Activated CD4-positive, alpha-beta memory T cell treated with anti-CD3 and anti-CD28 coated beads for 36 hours (primary cell): Measurements from ENCODE around the gene CS. TPM values are rescaled to one million over a fixed set of nuclear protein-coding genes. Genes with fewer than 3 reads are reported as not detected.

ENCODE experiments used
- CTCF ChIA-PET: fragments of 350-600 bp; sonication (Branson Sonifier 250); formaldehyde crosslinking; loops from one replicate; lab custom pipeline; 2021; ENCODE audit warnings: antibody characterized with exemption, inconsistent platforms; lab: Charles Lee
- POLR2A ChIA-PET: fragments of 350-600 bp; sonication (Branson Sonifier 250); formaldehyde crosslinking; loops from one replicate; lab custom pipeline; 2021; ENCODE audit warnings: antibody characterized with exemption; lab: Charles Lee
- DNase-seq: peaks from one replicate; pipeline ENCODE4 v3.0.0-alpha.2; 2020
- H3K27ac Mint-ChIP-seq: one replicate; pipeline ENCODE4 v1.8.0; 2021; ENCODE audit warnings: mixed read lengths
- H3K27me3 Mint-ChIP-seq: one replicate; pipeline ENCODE4 v1.8.0; 2021; ENCODE audit warnings: mixed read lengths
- H3K36me3 Mint-ChIP-seq: one replicate; pipeline ENCODE4 v1.8.0; 2021; ENCODE audit warnings: mixed read lengths
- H3K4me1 Mint-ChIP-seq: one replicate; pipeline ENCODE4 v1.8.0; 2021; ENCODE audit warnings: low read depth, mixed read lengths
- H3K4me3 Mint-ChIP-seq: one replicate; pipeline ENCODE4 v1.8.0; 2021; ENCODE audit warnings: mild to moderate bottlenecking, mixed read lengths
- H3K9me3 Mint-ChIP-seq: one replicate; pipeline ENCODE4 v1.8.0; 2021; ENCODE audit warnings: mixed read lengths
- intact Hi-C: fragments of 100-400 bp; cut with micrococcal nuclease; formaldehyde crosslinking; loops from one replicate; pipeline ENCODE4 v1.15.1; 2023
- total RNA-seq, 2 experiments: library from RNA; stranded (reverse); gene quantifications; one replicate each; pipeline ENCODE4 v1.2.3, GENCODE V29; 2021

Gene CS
- total RNA-seq, 2 experiments from 2014 or later = 304 to 309 TPM

DNA sequence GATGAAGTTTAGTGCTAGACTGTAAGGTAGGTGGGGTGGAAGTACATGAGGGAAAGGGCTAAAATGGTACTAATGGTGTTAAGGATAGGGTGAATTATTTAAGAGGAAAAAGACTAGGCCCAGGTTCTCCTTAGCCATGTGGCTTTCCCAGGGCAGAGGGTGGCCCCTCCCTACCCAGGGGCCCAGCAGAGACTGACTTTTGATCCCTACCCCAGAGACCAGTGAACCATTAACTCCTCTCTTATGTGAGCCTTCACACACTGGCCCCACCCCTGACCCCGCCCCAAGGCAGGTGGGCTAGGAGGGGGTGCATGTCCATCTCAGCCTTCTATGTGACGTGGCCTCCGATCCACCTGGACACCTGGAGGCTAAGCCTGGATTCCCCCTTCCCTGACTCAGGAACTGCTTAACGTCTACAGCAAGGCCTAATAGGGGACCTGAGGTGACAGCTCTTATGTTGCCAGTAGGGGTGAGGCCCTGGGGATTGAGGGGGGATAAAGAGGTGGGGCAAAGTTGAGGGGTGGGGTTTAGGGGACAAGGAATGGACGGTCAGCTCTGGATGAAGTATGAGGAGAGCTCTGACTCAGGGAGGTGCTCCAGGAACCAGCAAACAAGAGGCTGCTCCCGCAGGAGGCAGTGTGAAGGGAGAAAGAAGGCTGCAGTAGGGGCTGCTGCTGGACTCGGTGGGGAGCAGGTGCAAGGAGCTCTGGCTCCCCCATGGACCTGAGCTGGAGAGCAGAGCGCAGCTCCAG lies 69.5 kb downstream of the CS start:
- ChIA-PET CTCF (interaction anchor here (1.4 to 1.7 kb wide), 2 partner anchors 8 to 28 kb away, joined by 4 to 5 read pairs; partner anchors contain the start of gene ANKRD52), POLR2A (no interaction called here)
- H3K4me1 Mint-ChIP-seq = peaks cover under 1% of the 10 kb centered on the region
- no peaks in the 10 kb centered on the region for H3K9me3 Mint-ChIP-seq
- no peak for DNase-seq
- H3K27ac Mint-ChIP-seq = no peak overlapping the region
- intact Hi-C loops = no loop called here
- H3K36me3 Mint-ChIP-seq = peaks cover 9% of the 10 kb centered on the region
- H3K4me3 Mint-ChIP-seq = no peak overlapping the region
- no peaks in the 10 kb centered on the region for H3K27me3 Mint-ChIP-seq

DNA sequence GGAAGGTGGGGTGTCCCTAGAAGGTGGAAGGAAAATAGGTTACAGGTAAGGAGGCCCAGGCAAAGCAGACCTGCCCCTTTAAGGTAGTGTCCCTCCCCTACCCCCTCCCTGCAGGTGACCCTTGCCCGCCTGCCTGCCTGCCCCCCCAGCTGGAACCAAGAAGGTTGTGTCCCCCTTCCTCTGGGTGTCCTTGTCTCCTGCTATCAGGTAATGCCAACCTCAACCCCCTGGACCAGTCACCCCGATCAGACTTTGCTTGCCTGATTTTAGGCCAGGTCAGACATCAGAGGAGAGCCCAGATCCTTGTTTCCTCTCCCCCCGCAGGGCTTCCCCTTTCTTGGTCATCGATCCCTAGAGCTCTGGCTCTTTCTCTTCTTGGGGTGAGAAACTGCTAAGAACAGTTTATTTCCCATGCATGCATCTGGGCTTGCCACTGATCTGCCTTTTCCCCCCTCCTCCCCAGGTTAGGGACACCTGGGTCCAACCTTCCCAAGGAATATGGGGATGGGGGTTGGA lies 70.2 kb downstream of the CS start, which contains the start of gene SLC39A5:
Gene SLC39A5, plus strand, starts transcription at position 136 of the 516 bp plus-strand sequence. CDS start 1,224 bp downstream, outside the sequence.
- Mint-ChIP-seq H3K27me3 (no peaks in the 10 kb centered on the region), H3K9me3 (no peaks in the 10 kb centered on the region), H3K27ac (no peak within 1 kb of the TSS), H3K36me3 (peaks cover 12% of the 10 kb centered on the region), H3K4me3 (no peak within 1 kb of the TSS), H3K4me1 (peaks cover 7% of the 10 kb centered on the region)
- ChIA-PET POLR2A (no interaction called here), CTCF (no interaction called here)
- DNase-seq = no peak
- intact Hi-C loops = loop anchor here (10.0 kb wide), 1 partner anchor 255 kb away; the partner anchor contains the start of gene RAB5B

DNA sequence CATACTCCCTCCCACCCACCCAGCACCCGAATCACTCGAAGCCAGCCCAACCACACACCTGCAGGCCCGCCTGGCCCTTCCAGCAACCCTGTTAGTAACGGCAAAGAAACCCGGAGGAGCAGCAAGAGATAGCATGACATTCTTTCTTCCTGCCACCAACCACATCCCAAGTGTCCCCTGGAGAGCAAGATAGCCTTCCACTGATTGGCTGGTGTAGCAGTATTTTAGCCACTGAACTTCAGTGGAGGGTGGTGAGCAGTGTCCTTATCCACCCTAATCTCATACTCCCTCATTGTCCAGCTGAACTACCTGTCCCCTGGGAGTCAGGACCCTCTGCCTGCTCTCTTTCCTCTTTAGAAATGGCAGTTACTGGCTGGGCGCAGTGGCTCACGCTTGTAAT lies 71.0 kb downstream of the CS start:
- no peaks in the 10 kb centered on the region for H3K27me3 Mint-ChIP-seq
- POLR2A ChIA-PET = no interaction called here

DNA sequence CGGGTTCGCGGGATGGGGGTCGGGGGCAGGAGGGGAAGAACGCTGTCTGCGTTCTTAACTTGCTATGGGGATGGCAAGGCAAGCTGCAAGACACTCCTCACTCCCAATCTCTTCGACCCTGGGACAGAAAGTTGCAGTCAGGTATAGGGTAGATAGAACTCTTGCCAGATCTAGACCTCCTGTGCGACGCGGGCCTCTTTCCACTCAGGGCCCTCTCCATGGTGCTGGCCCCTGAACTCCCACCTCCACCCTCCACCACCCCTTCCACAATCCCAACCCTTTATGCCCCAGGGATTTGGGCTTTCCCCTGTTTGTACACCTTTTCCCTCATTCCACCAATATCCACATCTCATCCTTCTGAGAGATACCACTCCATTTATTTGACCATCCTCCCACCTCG lies 75.2 kb downstream of the CS start:
- POLR2A ChIA-PET = no interaction called here
- Mint-ChIP-seq H3K36me3 (peaks cover 12% of the 10 kb centered on the region), H3K4me3 (peak overlapping the region; percentile 87), H3K4me1 (peaks cover 33% of the 10 kb centered on the region), H3K27me3 (no peaks in the 10 kb centered on the region), H3K9me3 (no peaks in the 10 kb centered on the region), H3K27ac (peak overlapping the region; percentile 71)
- CTCF ChIA-PET = interaction anchor here (1.2 to 1.4 kb wide), 2 partner anchors 28 to 33 kb away, joined by 3 to 6 read pairs; partner anchors contain the start of gene ANKRD52
- intact Hi-C loops = loop anchor here (1.0 to 10.0 kb wide), 9 partner anchors 13 to 408 kb away; partner anchors contain the start of genes ANKRD52, ORMDL2, RAB5B and RPS26
- DNase-seq = peak; percentile 15

More for the DNA sequence above, 71.0 kb downstream of the CS start:
- Mint-ChIP-seq H3K27ac (no peak overlapping the region), H3K9me3 (no peaks in the 10 kb centered on the region), H3K4me3 (no peak overlapping the region), H3K36me3 (peaks cover 12% of the 10 kb centered on the region), H3K4me1 (peaks cover 12% of the 10 kb centered on the region)
- intact Hi-C loops = loop anchor here (10.0 kb wide), 1 partner anchor 254 kb away; the partner anchor contains the start of gene RAB5B
- DNase-seq = no peak
- CTCF ChIA-PET = no interaction called here

DNA sequence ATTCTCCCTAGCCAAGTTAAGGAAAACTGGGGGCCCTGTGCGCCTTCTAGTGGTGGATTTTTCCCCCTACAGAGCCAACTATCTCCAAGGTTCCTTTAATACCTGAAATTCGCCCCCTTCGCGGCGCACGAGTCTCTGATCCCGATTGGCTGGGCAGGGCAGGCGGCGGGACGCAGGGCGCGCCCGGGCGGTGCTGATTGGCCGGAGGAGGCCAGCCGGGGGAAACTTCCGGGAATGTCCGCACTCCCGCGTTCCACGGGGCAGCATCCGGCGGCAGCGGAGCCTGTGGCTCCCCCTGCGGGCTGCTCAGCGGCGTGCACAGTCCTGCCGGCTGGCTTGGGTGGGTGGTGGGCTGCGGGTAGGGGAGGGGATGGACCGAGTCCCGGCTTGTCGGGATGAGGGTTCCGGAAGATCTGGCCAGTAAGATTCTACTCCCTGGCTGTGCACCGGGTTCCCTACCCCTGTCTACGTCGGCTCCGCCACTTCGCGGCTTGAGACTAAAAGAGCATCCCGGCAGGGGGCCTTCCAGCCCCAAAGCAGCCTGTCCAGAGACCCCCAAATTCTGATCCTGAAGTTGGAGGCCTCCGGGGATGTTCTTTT lies 75.9 kb downstream of the CS start, which contains the start of gene NABP2:
Gene NABP2, plus strand, starts transcription at position 241 of the 600 bp plus-strand sequence. CDS start 515 bp downstream, outside the sequence.
- ChIA-PET POLR2A (no interaction called here), CTCF (interaction anchor here (4.0 kb wide), 1 partner anchor 35 kb away, joined by 50 read pairs; the partner anchor contains the start of gene SMARCC2)
- Mint-ChIP-seq H3K27me3 (no peaks in the 10 kb centered on the region), H3K9me3 (no peaks in the 10 kb centered on the region), H3K4me1 (peaks cover 33% of the 10 kb centered on the region), H3K27ac (peak within 1 kb of the TSS; percentile 80), H3K4me3 (peak within 1 kb of the TSS; percentile 96), H3K36me3 (peaks cover 11% of the 10 kb centered on the region)
- intact Hi-C loops = loop anchor here (1.0 to 10.0 kb wide), 9 partner anchors 12 to 407 kb away; partner anchors contain the start of genes ANKRD52, ORMDL2, RAB5B and RPS26
- DNase-seq = peak; percentile 97

DNA sequence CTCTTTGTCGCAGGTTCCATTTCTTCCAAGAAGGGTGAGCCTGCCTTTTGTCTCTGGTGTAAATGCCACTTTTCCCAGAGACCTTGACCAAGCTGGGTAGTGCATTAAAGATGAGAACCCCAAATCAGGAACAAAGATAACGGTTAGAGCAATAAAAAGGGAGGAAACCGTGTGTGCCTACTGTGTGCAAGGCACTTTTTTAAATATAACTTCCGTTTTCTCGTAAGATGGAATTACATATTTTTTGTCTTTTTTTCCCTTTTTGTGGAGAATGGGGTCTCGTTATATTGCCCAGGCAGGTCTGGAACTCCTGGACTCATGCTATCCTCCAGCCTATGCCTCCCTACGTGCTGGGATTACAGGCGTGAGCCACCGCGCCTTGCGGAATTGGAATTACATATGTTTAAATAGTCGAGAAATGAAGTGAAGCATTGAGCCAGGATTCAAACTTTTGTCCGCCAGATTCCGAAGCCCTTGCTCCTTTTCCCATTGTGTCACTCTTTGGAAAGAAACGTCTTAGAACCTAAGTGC lies 76.5 kb downstream of the CS start:
- no peak for DNase-seq
- Mint-ChIP-seq H3K4me3 (peak overlapping the region; percentile 87), H3K9me3 (no peaks in the 10 kb centered on the region), H3K4me1 (peaks cover 33% of the 10 kb centered on the region), H3K36me3 (peaks cover 9% of the 10 kb centered on the region), H3K27ac (peak overlapping the region; percentile 80), H3K27me3 (no peaks in the 10 kb centered on the region)
- POLR2A ChIA-PET = interaction anchor here (0.7 kb wide), 1 partner anchor 105 kb away, joined by 3 read pairs; the partner anchor contains the start of gene ZC3H10
- CTCF ChIA-PET = interaction anchor here (2.7 to 4.0 kb wide), 3 partner anchors 16 to 240 kb away, joined by 12 to 50 read pairs (median 33); partner anchors contain the start of gene SMARCC2
- intact Hi-C loops = loop anchor here (1.0 to 10.0 kb wide), 11 partner anchors 11 to 406 kb away; partner anchors contain the start of genes ANKRD52, MYL6B, ORMDL2 and RAB5B

DNA sequence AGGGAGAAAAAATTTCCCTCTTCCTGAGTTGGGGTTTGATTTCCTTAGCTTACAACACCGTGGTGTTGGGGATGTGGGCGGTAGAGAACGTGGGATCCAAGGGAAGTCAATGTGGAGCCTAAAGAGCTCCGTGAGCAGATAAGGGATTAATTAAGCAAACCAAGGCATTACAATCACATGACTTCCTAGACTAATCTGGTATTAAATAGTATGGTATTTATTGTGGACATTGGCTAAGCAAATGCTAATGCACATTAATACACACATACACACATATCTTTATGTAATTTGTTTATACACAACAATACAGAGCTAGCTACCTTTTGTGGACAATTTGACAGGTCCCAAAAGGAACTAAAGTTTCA lies 77.6 kb downstream of the CS start:
- H3K27me3 Mint-ChIP-seq = no peaks in the 10 kb centered on the region
- peaks cover 9% of the 10 kb centered on the region for H3K36me3 Mint-ChIP-seq
- intact Hi-C loops = loop anchor here (2.0 to 10.0 kb wide), 6 partner anchors 16 to 405 kb away; partner anchors contain the start of genes ANKRD52, MYL6B, ORMDL2 and RAB5B
- peak overlapping the region; percentile 96 for H3K4me3 Mint-ChIP-seq
- H3K27ac Mint-ChIP-seq = peak overlapping the region; percentile 96
- ChIA-PET CTCF (interaction anchor here (0.6 to 4.0 kb wide), 22 partner anchors 9 to 283 kb away, joined by 3 to 50 read pairs (median 4); partner anchors contain the start of genes ANKRD52, ESYT1, MYL6 and PA2G4), POLR2A (interaction anchor here (0.8 to 3.0 kb wide), 15 partner anchors 19 to 249 kb away, joined by 3 to 20 read pairs (median 4); partner anchors contain the start of genes ANKRD52, ESYT1, MYL6B and PA2G4)
- H3K4me1 Mint-ChIP-seq = peaks cover 33% of the 10 kb centered on the region
- H3K9me3 Mint-ChIP-seq = no peaks in the 10 kb centered on the region
- DNase-seq = no peak

DNA sequence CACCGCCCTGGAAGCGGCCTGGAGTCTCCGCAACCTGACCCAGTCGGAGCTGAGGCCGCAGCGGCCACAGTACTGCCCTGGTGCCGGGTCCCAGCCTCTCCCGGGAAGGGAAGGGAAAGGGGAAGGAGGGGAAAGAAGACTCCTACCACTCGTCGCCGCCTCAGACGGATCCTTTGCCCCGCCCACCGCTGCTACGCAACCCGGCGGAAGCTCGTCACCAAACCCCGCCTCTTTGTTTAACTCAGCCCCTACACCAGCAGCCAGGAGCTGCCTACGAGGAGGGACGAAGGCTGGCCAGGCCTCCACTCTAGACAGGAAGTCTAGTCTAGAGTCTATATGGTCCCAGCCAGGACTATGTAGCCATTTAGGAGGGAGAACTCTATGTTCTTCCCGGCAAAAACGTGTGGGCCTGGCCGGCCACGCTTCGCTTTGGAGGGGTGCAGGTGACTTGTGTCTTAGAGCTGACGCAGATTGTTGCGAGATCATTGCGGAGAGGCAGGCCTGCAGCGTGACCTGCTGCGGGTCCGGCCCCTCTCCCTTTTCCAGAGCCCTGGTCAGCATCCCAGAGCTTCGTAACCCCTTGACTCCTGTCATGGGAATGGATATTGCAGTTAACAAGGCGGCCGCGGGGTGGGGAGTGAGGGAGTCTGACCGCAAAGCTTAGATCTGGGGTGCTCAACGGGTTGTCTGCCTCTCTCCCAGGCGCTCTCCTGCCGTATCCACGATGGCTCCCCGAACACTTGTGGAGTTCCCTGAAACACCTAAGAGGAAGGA lies 78.2 kb downstream of the CS start, which contains the start of gene RNF41:
Gene RNF41, minus strand, starts transcription at position 166 of the 774 bp plus-strand sequence. CDS start 7,875 bp downstream, outside the sequence.
- Mint-ChIP-seq H3K9me3 (no peaks in the 10 kb centered on the region), H3K27me3 (no peaks in the 10 kb centered on the region), H3K36me3 (peaks cover 6% of the 10 kb centered on the region), H3K27ac (peak within 1 kb of the TSS; percentile 96), H3K4me3 (peak within 1 kb of the TSS; percentile 96), H3K4me1 (peaks cover 33% of the 10 kb centered on the region)
- ChIA-PET POLR2A (interaction anchor here (0.8 to 3.0 kb wide), 17 partner anchors 19 to 248 kb away, joined by 3 to 20 read pairs (median 4); partner anchors contain the start of genes ANKRD52, CNPY2, ESYT1 and MYL6B), CTCF (interaction anchor here (0.6 to 4.0 kb wide), 25 partner anchors 9 to 1181 kb away, joined by 3 to 50 read pairs (median 4); partner anchors contain the start of genes ANKRD52, ESYT1, MYL6 and MYL6B)
- DNase-seq = peak; percentile 95
- intact Hi-C loops = loop anchor here (2.0 to 10.0 kb wide), 6 partner anchors 15 to 405 kb away; partner anchors contain the start of genes ANKRD52, MYL6B, ORMDL2 and RAB5B
